B cell (primary cell): ENCODE measurements around the gene CTBS. TPM values are rescaled to one million over a fixed set of nuclear protein-coding genes. Genes with fewer than 3 reads are reported as not detected.
A peak's percentile ranks its signal among the peaks of the same experiment; 100 is the strongest.

Source experiments
- ATAC-seq: fragments of 200-7000 bp; cut with Tn5 transposase; one replicate; pipeline ENCODE4 v1.10.0; 2021; ENCODE audit warnings: low read depth, mild to moderate bottlenecking, moderate number of reproducible peaks, moderate library complexity
- CTCF ChIA-PET: fragments of 350-600 bp; sonication (Branson Sonifier 250); formaldehyde crosslinking; loops from one replicate; lab custom pipeline; 2021; ENCODE audit warnings: antibody characterized with exemption, inconsistent platforms; lab: Charles Lee
- POLR2A ChIA-PET: fragments of 350-600 bp; sonication (Branson Sonifier 250); formaldehyde crosslinking; loops from one replicate; lab custom pipeline; 2021; ENCODE audit warnings: antibody characterized with exemption; lab: Charles Lee
- DNase-seq: peaks from one replicate; pipeline ENCODE4 v3.0.0; 2013
- H2AFZ ChIP-seq: 2 replicates; pipeline ENCODE4 v1.6.1; 2012; ENCODE audit warnings: mild to moderate bottlenecking, low read depth, low read length; ENCODE audit not compliant: insufficient read depth, poor library complexity, severe bottlenecking
- H3K27ac ChIP-seq, 2 donors: 1 replicate in 1 of 2; 2 replicates in 1 of 2; pipeline ENCODE4 v1.5.1; 2012 to 2013; ENCODE audit warnings: low read length in 2 of 2, mild to moderate bottlenecking in 2 of 2, moderate library complexity in 1 of 2
- H3K27me3 ChIP-seq, 4 experiments: fragments of 200-600 bp in 1 of 4; sonication (generic) in 1 of 4; replicated peaks in 1 of 4; 1 replicate in 2 of 4; 2 replicates in 2 of 4; pipeline versions ENCODE4 v1.6.1 to v1.7.0; 2013 to 2016; ENCODE audit warnings: low read length in 3 of 4, mild to moderate bottlenecking in 2 of 4, mixed read lengths in 1 of 4, moderate library complexity in 1 of 4; ENCODE audit not compliant: insufficient read depth in 4 of 4, control insufficient read depth in 3 of 4; ENCODE audit errors: control extremely low read depth in 1 of 4
- H3K36me3 ChIP-seq, 2 experiments: replicated peaks in 1 of 2; 1 replicate in 1 of 2; 2 replicates in 1 of 2; pipeline versions ENCODE4 v1.6.1 to v1.7.1; 2013; ENCODE audit warnings: low read length in 1 of 2; ENCODE audit not compliant: insufficient read depth in 2 of 2, control insufficient read depth in 1 of 2; ENCODE audit errors: control extremely low read depth in 1 of 2, extremely low read depth in 1 of 2
- H3K4me1 ChIP-seq, 2 donors: fragments of 200-600 bp in 1 of 2; sonication (generic) in 1 of 2; 1 replicate in 1 of 2; 2 replicates in 1 of 2; pipeline versions ENCODE4 v1.5.1 to v1.6.1; 2013 to 2017; ENCODE audit warnings: low read length in 2 of 2; ENCODE audit not compliant: control insufficient read depth in 2 of 2, insufficient read depth in 2 of 2
- H3K4me2 ChIP-seq: replicated peaks from 2 replicates; pipeline ENCODE3; 2012; ENCODE audit warnings: mild to moderate bottlenecking, low read depth, low read length; ENCODE audit not compliant: poor library complexity, severe bottlenecking
- H3K4me3 ChIP-seq, 5 experiments: fragments of 200-600 bp in 1 of 5; sonication (generic) in 1 of 5; 1 replicate in 3 of 5; 2 replicates in 2 of 5; pipeline versions ENCODE4 v1.5.1 to v1.7.0; 2011 to 2016; ENCODE audit warnings: low read length in 4 of 5, mild to moderate bottlenecking in 4 of 5, low read depth in 2 of 5, control low read depth in 1 of 5, moderate library complexity in 1 of 5; ENCODE audit not compliant: insufficient read depth in 1 of 5; ENCODE audit errors: control extremely low read depth in 1 of 5, extremely low read depth in 1 of 5
- H3K79me2 ChIP-seq: fragments of 200-600 bp; sonication (generic); one replicate; pipeline ENCODE4 v1.6.0; 2016; ENCODE audit warnings: low read length; ENCODE audit not compliant: control insufficient read depth, insufficient read depth
- H3K9ac ChIP-seq: fragments of 200-600 bp; sonication (generic); 2 replicates; pipeline ENCODE4 v1.6.1; 2017; ENCODE audit warnings: mild to moderate bottlenecking, low read length, moderate library complexity
- H3K9me3 ChIP-seq, 3 donors: one replicate each; pipeline versions ENCODE4 v1.6.1 to v1.7.1; 2013; ENCODE audit warnings: low read length in 2 of 3; ENCODE audit not compliant: control insufficient read depth in 2 of 3, insufficient read depth in 1 of 3; ENCODE audit errors: control extremely low read depth in 1 of 3
- H4K20me1 ChIP-seq: 2 replicates; pipeline ENCODE4 v1.6.0; 2012; ENCODE audit warnings: mild to moderate bottlenecking, low read length; ENCODE audit not compliant: insufficient read depth, control insufficient read depth, poor library complexity, severe bottlenecking
- H3K27ac Mint-ChIP-seq: one replicate; pipeline ENCODE4 v1.8.0; 2021; ENCODE audit warnings: mixed read lengths
- H3K27me3 Mint-ChIP-seq: one replicate; pipeline ENCODE4 v1.8.0; 2021; ENCODE audit warnings: mixed read lengths
- H3K4me1 Mint-ChIP-seq: one replicate; pipeline ENCODE4 v1.8.0; 2021; ENCODE audit warnings: mixed read lengths
- H3K4me3 Mint-ChIP-seq: one replicate; pipeline ENCODE4 v1.8.0; 2021; ENCODE audit warnings: mixed read lengths
- H3K9me3 Mint-ChIP-seq: one replicate; pipeline ENCODE4 v1.8.0; 2022; ENCODE audit warnings: mixed read lengths; ENCODE audit not compliant: insufficient read depth
- CTCF ChIP-seq: fragments of 200-600 bp; IDR thresholded peaks from one replicate; pipeline ENCODE4 v1.8.0; 2022; ENCODE audit warnings: antibody characterized with exemption, mild to moderate bottlenecking
- EZH2 ChIP-seq: IDR thresholded peaks from 2 replicates; pipeline ENCODE4 v1.6.1; 2012; ENCODE audit warnings: borderline replicate concordance, low read depth, mild to moderate bottlenecking, moderate library complexity, low read length; ENCODE audit not compliant: insufficient read depth, poor library complexity, severe bottlenecking
- WGBS: methylation state at CpG from one replicate; pipeline ENCODE4 v1.1.5; 2013; ENCODE audit warnings: missing lambda C conversion rate; ENCODE audit not compliant: insufficient coverage; 5-methylcytosine and 5-hydroxymethylcytosine counted together
- intact Hi-C: fragments of 100-400 bp; cut with micrococcal nuclease; formaldehyde crosslinking; loops from one replicate; pipeline ENCODE4 v1.10.0; 2022
- polyA plus RNA-seq: library from polyadenylated mRNA; depleted of rRNA; stranded (reverse); fragments of >200 nt; gene quantifications from 2 replicates; pipeline ENCODE4 v1.2.3, GENCODE V29; 2012
- total RNA-seq, 2 donors: library from RNA; stranded (reverse); fragments of 120-200 nt in 1 of 2; gene quantifications; 1 replicate in 1 of 2; 2 replicates in 1 of 2; pipeline versions ENCODE4 v1.2.3 to v1.2.4, GENCODE V29; 2013 to 2022

Gene CTBS
- total and polyA plus RNA-seq, 2 donors (not counting 1 experiment from before 2014, with no cell fraction given): 13.6 to 19.1 TPM

GRCh38 chr1:84598846-84599741, 24.9 kb upstream of the CTBS start:
- H3K4me2 ChIP-seq: no peak overlapping the region
- TF ChIP-seq CTCF (no peak), EZH2 (no peak)
- H2AFZ ChIP-seq: peak overlapping the region; percentile 34
- Mint-ChIP-seq H3K27me3 (no peaks in the 10 kb centered on the region), H3K4me3 (no peak overlapping the region), H3K27ac (no peak overlapping the region), H3K9me3 (no peaks in the 10 kb centered on the region), H3K4me1 (peaks cover 12% of the 10 kb centered on the region)
- no peaks in the 10 kb centered on the region for H3K27me3 ChIP-seq
- POLR2A ChIA-PET: interaction anchor here (0.7 kb wide), 1 partner anchor 59 kb away, joined by 3 read pairs; no protein-coding TSS in a partner anchor
- peaks cover 0 to 3% (median 1%) of the 10 kb centered on the region in 3 donors for H3K9me3 ChIP-seq
- 56% methylated on average over 3 of the region's 5 CpGs for WGBS
- H3K9ac ChIP-seq: no peak overlapping the region
- CTCF ChIA-PET: no interaction called here
- H3K27ac ChIP-seq: no peak overlapping the region
- no peaks in the 10 kb centered on the region for H3K4me1 ChIP-seq
- H3K79me2 ChIP-seq: no peaks in the 10 kb centered on the region
- ATAC-seq (no peak), DNase-seq (no peak)
- no peaks in the 10 kb centered on the region for H4K20me1 ChIP-seq
- intact Hi-C loops: no loop called here
- no peaks in the 10 kb centered on the region for H3K36me3 ChIP-seq
- no peak overlapping the region for H3K4me3 ChIP-seq

- no peaks in the 10 kb centered on the region for H4K20me1 ChIP-seq
- ATAC-seq: no peak
- Mint-ChIP-seq H3K4me1 (peaks cover 12% of the 10 kb centered on the region), H3K27ac (no peak overlapping the region), H3K4me3 (no peak overlapping the region), H3K27me3 (no peaks in the 10 kb centered on the region), H3K9me3 (no peaks in the 10 kb centered on the region)
- H3K4me2 ChIP-seq: no peak overlapping the region
- POLR2A ChIA-PET: no interaction called here
- H3K4me3 ChIP-seq: no peak overlapping the region
- no peaks in the 10 kb centered on the region for H3K27me3 ChIP-seq
- TF ChIP-seq CTCF: no peak
- TF ChIP-seq EZH2: no peak
- no CpG with 5 or more reads among the region's 3 CpGs for WGBS
- peaks cover 0 to 1% (median 0%) of the 10 kb centered on the region in 3 donors for H3K9me3 ChIP-seq
- intact Hi-C loops: no loop called here
- no peaks in the 10 kb centered on the region for H3K4me1 ChIP-seq
- no peaks in the 10 kb centered on the region for H3K79me2 ChIP-seq
- H3K36me3 ChIP-seq: no peaks in the 10 kb centered on the region
- no peak overlapping the region for H3K9ac ChIP-seq
- H2AFZ ChIP-seq: peak overlapping the region; percentile 34
- no peak overlapping the region for H3K27ac ChIP-seq
- CTCF ChIA-PET: no interaction called here
- DNase-seq: no peak
Measured at GRCh38 chr1:84598418-84598817, 24.2 kb upstream of the CTBS start.
